ENCODE data around the gene ZNF512. TPM values are rescaled to one million over a fixed set of nuclear protein-coding genes. Genes with fewer than 3 reads are reported as not detected.
"Not testable (repeated sequence)": the region's sequence is repeated elsewhere in the genome, so short reads cannot be mapped to it uniquely, and the experiment has no call there.

ZNF512 gene
- total RNA-seq, 1 experiment from 2014 or later: 34.2 TPM

GRCh38 chr2:27582695-27583389, at the start of gene ZNF512 (continued):
- TF ChIP-seq GABPB1 (CRISPR knock-in tag; IDR thresholded peaks at IDR 0.05) (peak; percentile 61), USF1 (CRISPR knock-in tag; IDR thresholded peaks at IDR 0.05) (peak; percentile 94), ETV6 (CRISPR knock-in tag; IDR thresholded peaks at IDR 0.05) (0 out of 2 replicates have a peak, but pooled peaks have one; percentile 22), MAX (CRISPR knock-in tag; IDR thresholded peaks at IDR 0.05) (peak; percentile 62; the same call in 1 of the 2 replicates)

- no peak overlapping the region for H3K4me3 Mint-ChIP-seq
- no peak overlapping the region for H3K27ac Mint-ChIP-seq
- peaks cover 24% of the 10 kb centered on the region for H3K27me3 Mint-ChIP-seq (ENCODE audit: low read depth)
- ATAC-seq: no peak
- no peaks in the 10 kb centered on the region for H3K36me3 Mint-ChIP-seq
- TF ChIP-seq NFE2L1 (CRISPR knock-in tag; IDR thresholded peaks at IDR 0.05) (no peak), EMX1 (CRISPR knock-in tag; IDR thresholded peaks at IDR 0.05) (no peak), ZNF121 (CRISPR knock-in tag; IDR thresholded peaks at IDR 0.05) (no peak), ZSCAN18 (CRISPR knock-in tag; IDR thresholded peaks at IDR 0.05) (no peak), PRRX2 (CRISPR knock-in tag; IDR thresholded peaks at IDR 0.05) (no peak), GRHL2 (CRISPR knock-in tag; IDR thresholded peaks at IDR 0.05; ENCODE audit: insufficient replicate concordance, severe bottlenecking) (no peak)
- CTCF ChIA-PET: no interaction called here
- no peak for DNase-seq (ENCODE audit: low spot score)
- H3K4me1 Mint-ChIP-seq: no peaks in the 10 kb centered on the region
- peaks cover 4% of the 10 kb centered on the region; the same call in 1 of the 2 replicates for H3K9me3 Mint-ChIP-seq
- POLR2A ChIA-PET: no interaction called here
These were observed 45.6 kb upstream of the ZNF512 start for GRCh38 chr2:27537287-27537686.

GRCh38 chr2:27538839-27539450, 43.9 kb upstream of the ZNF512 start:
- ATAC-seq; H3K4me3 Mint-ChIP-seq; DNase-seq (ENCODE audit: low spot score); H3K4me1 Mint-ChIP-seq; H3K9me3 Mint-ChIP-seq; H3K36me3 Mint-ChIP-seq; CTCF ChIA-PET; H3K27ac Mint-ChIP-seq; POLR2A ChIA-PET: not testable (repeated sequence)
- H3K27me3 Mint-ChIP-seq (ENCODE audit: low read depth): peaks cover 24% of the 10 kb centered on the region

GRCh38 chr2:27539649-27540048, 43.2 kb upstream of the ZNF512 start:
- H3K9me3 Mint-ChIP-seq; H3K36me3 Mint-ChIP-seq; CTCF ChIA-PET; H3K4me3 Mint-ChIP-seq; DNase-seq (ENCODE audit: low spot score); ATAC-seq; H3K27ac Mint-ChIP-seq; POLR2A ChIA-PET; H3K4me1 Mint-ChIP-seq: not testable (repeated sequence)
- peaks cover 24% of the 10 kb centered on the region for H3K27me3 Mint-ChIP-seq (ENCODE audit: low read depth)

GRCh38 chr2:27544143-27544821, 38.6 kb upstream of the ZNF512 start:
- no peak for DNase-seq (ENCODE audit: low spot score)
- Mint-ChIP-seq H3K9me3 (peaks cover 24% of the 10 kb centered on the region), H3K36me3 (peaks cover 9% of the 10 kb centered on the region), H3K27ac (no peak overlapping the region), H3K4me1 (no peaks in the 10 kb centered on the region), H3K4me3 (no peak overlapping the region), H3K27me3 (ENCODE audit: low read depth) (peaks cover 2% of the 10 kb centered on the region; the same call in 1 of the 2 replicates)
- ChIA-PET POLR2A (no interaction called here), CTCF (no interaction called here)
- no peak for TF ChIP-seq MXD4 (CRISPR knock-in tag; IDR thresholded peaks at IDR 0.05; ENCODE audit: borderline replicate concordance)
- no peak for TF ChIP-seq KAT7 (CRISPR knock-in tag; IDR thresholded peaks at IDR 0.05; ENCODE audit: borderline replicate concordance)
- no peak for TF ChIP-seq PRRX2 (CRISPR knock-in tag; IDR thresholded peaks at IDR 0.05)
- TF ChIP-seq ZNF263 (CRISPR knock-in tag; IDR thresholded peaks at IDR 0.05; ENCODE audit: low read depth): no peak
- no peak for TF ChIP-seq NFE2L1 (CRISPR knock-in tag; IDR thresholded peaks at IDR 0.05)
- TF ChIP-seq NR2C2 (CRISPR knock-in tag; IDR thresholded peaks at IDR 0.05): no peak
- no peak for TF ChIP-seq NR3C1 (CRISPR knock-in tag; conservative IDR thresholded peaks at IDR 0.05; ENCODE audit: low read depth)
- TF ChIP-seq HMGXB4 (CRISPR knock-in tag; IDR thresholded peaks at IDR 0.05): no peak
- no peak for TF ChIP-seq SMAD4 (CRISPR knock-in tag; IDR thresholded peaks at IDR 0.05)
- no peak for TF ChIP-seq ZNF232 (CRISPR knock-in tag; IDR thresholded peaks at IDR 0.05)
- TF ChIP-seq PREB (CRISPR knock-in tag; IDR thresholded peaks at IDR 0.05; ENCODE audit: borderline replicate concordance): no peak
- ATAC-seq: no peak

All from WTC11 (cell line).